Measurements from ENCODE around the gene OR51V1.

DNA sequence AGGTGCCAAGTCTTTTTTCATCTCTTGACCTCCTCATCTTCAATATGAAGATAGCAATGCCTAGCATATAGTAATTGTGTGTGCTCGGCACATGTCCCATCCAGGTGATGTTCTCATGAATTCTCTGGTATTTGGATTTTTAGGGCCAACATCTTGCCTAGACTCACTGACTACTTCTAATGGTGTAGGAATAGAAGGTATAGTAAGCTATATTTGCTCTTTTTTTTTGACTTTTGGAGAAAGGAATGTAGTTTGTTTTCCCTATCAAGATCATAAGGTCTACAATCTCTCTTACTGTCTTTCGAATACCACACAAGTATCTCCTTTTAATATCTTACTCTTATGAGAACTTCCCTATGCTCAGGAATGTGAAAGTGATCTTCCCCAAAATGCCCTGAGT is 30.6 kb upstream of the OR51V1 start:
- TF ChIP-seq, protein P1, sequence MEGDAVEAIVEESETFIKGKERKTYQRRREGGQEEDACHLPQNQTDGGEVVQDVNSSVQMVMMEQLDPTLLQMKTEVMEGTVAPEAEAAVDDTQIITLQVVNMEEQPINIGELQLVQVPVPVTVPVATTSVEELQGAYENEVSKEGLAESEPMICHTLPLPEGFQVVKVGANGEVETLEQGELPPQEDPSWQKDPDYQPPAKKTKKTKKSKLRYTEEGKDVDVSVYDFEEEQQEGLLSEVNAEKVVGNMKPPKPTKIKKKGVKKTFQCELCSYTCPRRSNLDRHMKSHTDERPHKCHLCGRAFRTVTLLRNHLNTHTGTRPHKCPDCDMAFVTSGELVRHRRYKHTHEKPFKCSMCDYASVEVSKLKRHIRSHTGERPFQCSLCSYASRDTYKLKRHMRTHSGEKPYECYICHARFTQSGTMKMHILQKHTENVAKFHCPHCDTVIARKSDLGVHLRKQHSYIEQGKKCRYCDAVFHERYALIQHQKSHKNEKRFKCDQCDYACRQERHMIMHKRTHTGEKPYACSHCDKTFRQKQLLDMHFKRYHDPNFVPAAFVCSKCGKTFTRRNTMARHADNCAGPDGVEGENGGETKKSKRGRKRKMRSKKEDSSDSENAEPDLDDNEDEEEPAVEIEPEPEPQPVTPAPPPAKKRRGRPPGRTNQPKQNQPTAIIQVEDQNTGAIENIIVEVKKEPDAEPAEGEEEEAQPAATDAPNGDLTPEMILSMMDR (IDR thresholded peaks at IDR 0.05), result no peak
- TF ChIP-seq POLR2A (IDR thresholded peaks at IDR 0.05), result no peak
